ENCODE results near the gene PKD1.

GRCh38 chr16:2172688-2173335 lies 37.1 kb upstream of the PKD1 start:
- TF ChIP-seq CTCF (IDR thresholded peaks at IDR 0.05) (no peak), ZFX (IDR thresholded peaks at IDR 0.05; ENCODE audit: borderline replicate concordance) (no peak)
